GM12878 (cell line): ENCODE results near the gene CMSS1.

Experiments used
- CBX5 ChIP-seq: sonication (generic); IDR thresholded peaks from 2 replicates; pipeline ENCODE4 v1.6.1; 2016; ENCODE audit warnings: low read depth, moderate library complexity, mild to moderate bottlenecking, inconsistent platforms
- CEBPB ChIP-seq, 2 experiments: fragments of 150-350 bp in 1 of 2; IDR thresholded peaks; 2 replicates each; pipeline ENCODE4 v1.6.1; 2012 to 2014; ENCODE audit warnings: low read depth in 2 of 2, low read length in 2 of 2, borderline replicate concordance in 1 of 2, inconsistent platforms in 1 of 2
- CEBPZ ChIP-seq: fragments of 150-350 bp; IDR thresholded peaks from 2 replicates; pipeline ENCODE4 v1.6.1; 2016; ENCODE audit warnings: low read depth, low read length
- CHD1 ChIP-seq: IDR thresholded peaks from 2 replicates; pipeline ENCODE4 v1.6.1; 2012; ENCODE audit warnings: low read depth, low read length, improper control_type of control experiment
- CREB1 ChIP-seq: IDR thresholded peaks from 2 replicates; pipeline ENCODE4 v1.6.1; 2012; ENCODE audit warnings: low read depth, mild to moderate bottlenecking, inconsistent platforms
- CTCF ChIP-seq, 3 experiments: IDR thresholded peaks in 2 of 3; conservative IDR thresholded peaks in 1 of 3; 2 replicates each; pipeline ENCODE4 v1.5.1; 2011; ENCODE audit warnings: low read depth in 3 of 3, low read length in 3 of 3, mild to moderate bottlenecking in 3 of 3, control low read depth in 2 of 3, moderate library complexity in 2 of 3, inconsistent platforms in 1 of 3, mixed read lengths in 1 of 3; ENCODE audit not compliant: control insufficient read depth in 2 of 3, insufficient read depth in 1 of 3; ENCODE audit errors: extremely low read depth in 1 of 3
- FOXM1 ChIP-seq: IDR thresholded peaks from 2 replicates; pipeline ENCODE4 v1.6.1; 2012; ENCODE audit warnings: low read depth, mild to moderate bottlenecking, inconsistent platforms, low read length, moderate library complexity
- MEF2A ChIP-seq: IDR thresholded peaks from 2 replicates; pipeline ENCODE4 v1.6.1; 2011; ENCODE audit warnings: low read depth, mild to moderate bottlenecking, low read length, moderate library complexity; ENCODE audit not compliant: insufficient read depth
- NFYB ChIP-seq: IDR thresholded peaks from 2 replicates; pipeline ENCODE4 v1.6.1; 2011; ENCODE audit warnings: low read depth, mild to moderate bottlenecking, low read length, improper control_type of control experiment, moderate library complexity; ENCODE audit not compliant: insufficient read depth
- NRF1 ChIP-seq: conservative IDR thresholded peaks from 2 replicates; pipeline ENCODE4 v1.6.1; 2011; ENCODE audit warnings: mild to moderate bottlenecking, low read depth, low read length, improper control_type of control experiment
- PML ChIP-seq: IDR thresholded peaks from 2 replicates; pipeline ENCODE4 v1.6.1; 2012; ENCODE audit warnings: low read length, inconsistent platforms
- SIX5 ChIP-seq: IDR thresholded peaks from 2 replicates; pipeline ENCODE4 v1.6.1; 2011; ENCODE audit warnings: mild to moderate bottlenecking, low read depth, low read length, moderate library complexity; ENCODE audit not compliant: severe bottlenecking
- USF1 ChIP-seq: IDR thresholded peaks from 2 replicates; pipeline ENCODE4 v1.6.1; 2011; ENCODE audit warnings: borderline replicate concordance, low read depth, mild to moderate bottlenecking, moderate library complexity, mixed read lengths, low read length; ENCODE audit not compliant: insufficient read depth; ENCODE audit errors: extremely low read length
- ZNF384 ChIP-seq: IDR thresholded peaks from 2 replicates; pipeline ENCODE4 v1.6.1; 2012; ENCODE audit warnings: low read depth, mild to moderate bottlenecking, low read length, improper control_type of control experiment, borderline replicate concordance

- TF ChIP-seq CEBPB (IDR thresholded peaks at IDR 0.05; ENCODE audit: borderline replicate concordance in 1 of 2, low read depth in 2 of 2, low read length in 2 of 2) (no peak), FOXM1 (no peak), CBX5 (no peak), PML (no peak), USF1 (no peak), CTCF (IDR thresholded peaks at IDR 0.05 in 2 of 3, conservative IDR thresholded peaks at IDR 0.05 in 1 of 3; ENCODE audit: control insufficient read depth in 2 of 3, extremely low read depth in 1 of 3, insufficient read depth in 1 of 3, low read depth in 3 of 3, low read length in 3 of 3) (no peak), NFYB (no peak), CHD1 (no peak), SIX5 (no peak), MEF2A (no peak), ZNF384 (no peak), NRF1 (no peak), CEBPZ (no peak), CREB1 (no peak)
Observed at GRCh38 chr3:99868311-99868646, 50.6 kb downstream of the CMSS1 start.
